HepG2 (cell line): ENCODE results near the gene CLN6.

Source experiments
- EP300 ChIP-seq, 3 experiments: sonication (generic) in 1 of 3; formaldehyde crosslinking in 1 of 3; IDR thresholded peaks; 2 replicates each; pipeline versions ENCODE4 v1.5.1 to v1.6.1; 2011 to 2020; ENCODE audit warnings: low read depth in 2 of 3, low read length in 2 of 3, borderline replicate concordance in 1 of 3, improper control_type of control experiment in 1 of 3, mild to moderate bottlenecking in 1 of 3, missing genetic modification reagents in 1 of 3, moderate library complexity in 1 of 3
- FOXK2 ChIP-seq: fragments of 450-650 bp; IDR thresholded peaks from 2 replicates; pipeline ENCODE4 v1.6.1; 2016
- GMEB1 ChIP-seq: sonication (generic); formaldehyde crosslinking; IDR thresholded peaks from 2 replicates; pipeline ENCODE4 v1.5.1; 2020; ENCODE audit warnings: missing genetic modification reagents, mild to moderate bottlenecking, borderline replicate concordance
- SMC3 ChIP-seq: IDR thresholded peaks from 2 replicates; pipeline ENCODE4 v1.6.1; 2011; ENCODE audit warnings: low read length, improper control_type of control experiment
- ZSCAN30 ChIP-seq: sonication (generic); formaldehyde crosslinking; IDR thresholded peaks from 2 replicates; pipeline ENCODE4 v1.5.0; 2020; ENCODE audit warnings: mild to moderate bottlenecking, missing genetic modification reagents

- no peak for TF ChIP-seq ZSCAN30
- no peak for TF ChIP-seq GMEB1 (CRISPR knock-in tag)
- no peak for TF ChIP-seq FOXK2
- no peak for TF ChIP-seq EP300 (IDR thresholded peaks at IDR 0.05; ENCODE audit: low read depth in 2 of 2, low read length in 2 of 2)
- TF ChIP-seq EP300 (CRISPR knock-in tag; IDR thresholded peaks at IDR 0.05; ENCODE audit: borderline replicate concordance): no peak
- no peak for TF ChIP-seq SMC3
These were observed 5.5 kb upstream of the CLN6 start for GRCh38 chr15:68235022-68235421.
